ENCODE data around the gene AIM2.

DNA sequence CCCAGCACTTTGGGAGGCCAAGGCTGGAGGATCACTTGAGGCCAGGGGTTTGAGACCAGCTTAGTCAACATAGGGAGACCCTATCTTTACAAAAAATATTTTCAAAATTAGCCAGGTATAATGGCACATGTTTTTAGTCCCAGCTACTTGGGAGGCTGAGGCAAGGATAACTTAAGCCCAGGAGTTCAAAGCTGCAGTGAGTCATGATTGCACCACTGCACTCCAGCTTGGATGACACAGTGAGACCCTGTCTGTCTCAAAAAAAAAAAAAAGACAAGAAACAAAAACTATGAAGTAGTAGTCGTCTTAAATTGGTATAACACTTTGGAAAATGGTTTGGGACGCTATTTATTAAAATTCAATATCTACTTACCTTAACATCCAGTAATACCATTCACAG is 7.7 kb downstream of the AIM2 start:
- TF ChIP-seq CTCF (IDR thresholded peaks at IDR 0.05; ENCODE audit: low read depth, low read length): no peak
- no peak for TF ChIP-seq EZH2phosphoT487 (IDR thresholded peaks at IDR 0.05; ENCODE audit: low read depth)

All from OCI-LY3 (cell line).